ENCODE results near the gene FLOT1. TPM values are rescaled to one million over a fixed set of nuclear protein-coding genes. Genes with fewer than 3 reads are reported as not detected.

Gene FLOT1
- total and polyA plus RNA-seq, 9 of the 15 experiments (the other 6 are each of a cell fraction or from before 2014, with no cell fraction given), result 11.7 to 149 (median 118) TPM

DNA sequence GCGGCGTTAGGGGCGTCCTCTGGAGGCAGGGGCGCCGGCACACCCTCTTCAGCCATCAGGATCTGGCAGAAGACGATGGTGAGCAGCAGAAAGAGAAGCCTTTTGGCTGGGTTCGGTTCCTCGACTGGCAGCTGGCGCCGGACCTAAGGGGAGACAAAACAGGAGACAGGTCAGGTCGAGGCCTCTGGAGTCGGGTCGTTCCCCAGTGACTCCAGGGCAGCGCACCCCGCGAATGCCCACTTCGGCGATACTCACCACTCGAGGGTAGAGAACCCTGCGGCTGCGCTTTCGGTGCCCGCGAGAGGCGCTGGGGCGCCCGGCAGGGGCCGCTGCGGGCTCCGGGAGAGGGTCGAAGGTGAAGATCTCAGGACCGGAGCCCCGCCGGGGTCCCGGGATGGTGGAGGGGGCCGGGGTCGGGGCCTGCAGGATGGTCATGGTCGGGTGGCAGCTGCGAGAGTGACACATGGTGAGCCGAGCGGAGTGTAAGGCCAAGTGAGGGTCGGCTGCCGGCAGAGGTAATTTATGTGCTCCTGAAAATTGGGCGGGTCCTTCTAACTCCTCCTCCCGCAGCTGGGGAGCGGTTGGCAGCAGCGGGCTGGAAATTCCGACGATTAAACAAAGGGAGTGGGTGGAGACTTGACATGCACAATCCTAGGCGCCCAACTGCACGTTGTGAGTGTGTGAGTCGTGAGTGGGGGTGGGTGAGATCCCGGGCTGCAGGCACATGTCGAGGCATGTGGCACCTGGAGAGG lies 1.7 kb upstream of the FLOT1 start, which contains the start of gene IER3 (continued):
- peak; percentile 66 for TF ChIP-seq ARID1B (IDR thresholded peaks at IDR 0.05)
- peak; percentile 68; the same call in 1 of the 2 replicates for TF ChIP-seq ZBED1 (IDR thresholded peaks at IDR 0.05)
- TF ChIP-seq, protein P1, sequence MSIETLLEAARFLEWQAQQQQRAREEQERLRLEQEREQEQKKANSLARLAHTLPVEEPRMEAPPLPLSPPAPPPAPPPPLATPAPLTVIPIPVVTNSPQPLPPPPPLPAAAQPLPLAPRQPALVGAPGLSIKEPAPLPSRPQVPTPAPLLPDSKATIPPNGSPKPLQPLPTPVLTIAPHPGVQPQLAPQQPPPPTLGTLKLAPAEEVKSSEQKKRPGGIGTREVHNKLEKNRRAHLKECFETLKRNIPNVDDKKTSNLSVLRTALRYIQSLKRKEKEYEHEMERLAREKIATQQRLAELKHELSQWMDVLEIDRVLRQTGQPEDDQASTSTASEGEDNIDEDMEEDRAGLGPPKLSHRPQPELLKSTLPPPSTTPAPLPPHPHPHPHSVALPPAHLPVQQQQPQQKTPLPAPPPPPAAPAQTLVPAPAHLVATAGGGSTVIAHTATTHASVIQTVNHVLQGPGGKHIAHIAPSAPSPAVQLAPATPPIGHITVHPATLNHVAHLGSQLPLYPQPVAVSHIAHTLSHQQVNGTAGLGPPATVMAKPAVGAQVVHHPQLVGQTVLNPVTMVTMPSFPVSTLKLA (conservative IDR thresholded peaks at IDR 0.05), result peak; percentile 64 to 77
- TF ChIP-seq, protein P2, sequence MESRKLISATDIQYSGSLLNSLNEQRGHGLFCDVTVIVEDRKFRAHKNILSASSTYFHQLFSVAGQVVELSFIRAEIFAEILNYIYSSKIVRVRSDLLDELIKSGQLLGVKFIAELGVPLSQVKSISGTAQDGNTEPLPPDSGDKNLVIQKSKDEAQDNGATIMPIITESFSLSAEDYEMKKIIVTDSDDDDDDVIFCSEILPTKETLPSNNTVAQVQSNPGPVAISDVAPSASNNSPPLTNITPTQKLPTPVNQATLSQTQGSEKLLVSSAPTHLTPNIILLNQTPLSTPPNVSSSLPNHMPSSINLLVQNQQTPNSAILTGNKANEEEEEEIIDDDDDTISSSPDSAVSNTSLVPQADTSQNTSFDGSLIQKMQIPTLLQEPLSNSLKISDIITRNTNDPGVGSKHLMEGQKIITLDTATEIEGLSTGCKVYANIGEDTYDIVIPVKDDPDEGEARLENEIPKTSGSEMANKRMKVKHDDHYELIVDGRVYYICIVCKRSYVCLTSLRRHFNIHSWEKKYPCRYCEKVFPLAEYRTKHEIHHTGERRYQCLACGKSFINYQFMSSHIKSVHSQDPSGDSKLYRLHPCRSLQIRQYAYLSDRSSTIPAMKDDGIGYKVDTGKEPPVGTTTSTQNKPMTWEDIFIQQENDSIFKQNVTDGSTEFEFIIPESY (CRISPR knock-in tag; IDR thresholded peaks at IDR 0.05), result peak; percentile 22; the same call in 1 of the 2 replicates
- TF ChIP-seq HIVEP1 (CRISPR knock-in tag; IDR thresholded peaks at IDR 0.05), result peak; percentile 74
- TF ChIP-seq HMGN3 (IDR thresholded peaks at IDR 0.05; ENCODE audit: borderline replicate concordance, extremely low read depth, insufficient read length, low read depth, low read length), result peak; percentile 92
- TF ChIP-seq POLR2AphosphoS2 (IDR thresholded peaks at IDR 0.05; ENCODE audit: low read length), result peak; percentile 93; the same call in 1 of the 2 replicates
- TF ChIP-seq, protein P3, sequence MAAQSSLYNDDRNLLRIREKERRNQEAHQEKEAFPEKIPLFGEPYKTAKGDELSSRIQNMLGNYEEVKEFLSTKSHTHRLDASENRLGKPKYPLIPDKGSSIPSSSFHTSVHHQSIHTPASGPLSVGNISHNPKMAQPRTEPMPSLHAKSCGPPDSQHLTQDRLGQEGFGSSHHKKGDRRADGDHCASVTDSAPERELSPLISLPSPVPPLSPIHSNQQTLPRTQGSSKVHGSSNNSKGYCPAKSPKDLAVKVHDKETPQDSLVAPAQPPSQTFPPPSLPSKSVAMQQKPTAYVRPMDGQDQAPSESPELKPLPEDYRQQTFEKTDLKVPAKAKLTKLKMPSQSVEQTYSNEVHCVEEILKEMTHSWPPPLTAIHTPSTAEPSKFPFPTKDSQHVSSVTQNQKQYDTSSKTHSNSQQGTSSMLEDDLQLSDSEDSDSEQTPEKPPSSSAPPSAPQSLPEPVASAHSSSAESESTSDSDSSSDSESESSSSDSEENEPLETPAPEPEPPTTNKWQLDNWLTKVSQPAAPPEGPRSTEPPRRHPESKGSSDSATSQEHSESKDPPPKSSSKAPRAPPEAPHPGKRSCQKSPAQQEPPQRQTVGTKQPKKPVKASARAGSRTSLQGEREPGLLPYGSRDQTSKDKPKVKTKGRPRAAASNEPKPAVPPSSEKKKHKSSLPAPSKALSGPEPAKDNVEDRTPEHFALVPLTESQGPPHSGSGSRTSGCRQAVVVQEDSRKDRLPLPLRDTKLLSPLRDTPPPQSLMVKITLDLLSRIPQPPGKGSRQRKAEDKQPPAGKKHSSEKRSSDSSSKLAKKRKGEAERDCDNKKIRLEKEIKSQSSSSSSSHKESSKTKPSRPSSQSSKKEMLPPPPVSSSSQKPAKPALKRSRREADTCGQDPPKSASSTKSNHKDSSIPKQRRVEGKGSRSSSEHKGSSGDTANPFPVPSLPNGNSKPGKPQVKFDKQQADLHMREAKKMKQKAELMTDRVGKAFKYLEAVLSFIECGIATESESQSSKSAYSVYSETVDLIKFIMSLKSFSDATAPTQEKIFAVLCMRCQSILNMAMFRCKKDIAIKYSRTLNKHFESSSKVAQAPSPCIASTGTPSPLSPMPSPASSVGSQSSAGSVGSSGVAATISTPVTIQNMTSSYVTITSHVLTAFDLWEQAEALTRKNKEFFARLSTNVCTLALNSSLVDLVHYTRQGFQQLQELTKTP (IDR thresholded peaks at IDR 0.05; ENCODE audit: low read depth in 1 of 2, partially characterized antibody in 2 of 2), result peak; percentile 65 to 87
- peak; percentile 75 for TF ChIP-seq SOX6 (IDR thresholded peaks at IDR 0.05)
- peak; percentile 78 for TF ChIP-seq ZNF384 (IDR thresholded peaks at IDR 0.05; ENCODE audit: low read depth, low read length)
